ENCODE measurements around the gene GPX3. TPM values are rescaled to one million over a fixed set of nuclear protein-coding genes. Genes with fewer than 3 reads are reported as not detected.
A peak's percentile ranks its signal among the peaks of the same experiment; 100 is the strongest.

GPX3 gene
- total RNA-seq, 1 donor from 2014 or later = 10.9 TPM

DNA sequence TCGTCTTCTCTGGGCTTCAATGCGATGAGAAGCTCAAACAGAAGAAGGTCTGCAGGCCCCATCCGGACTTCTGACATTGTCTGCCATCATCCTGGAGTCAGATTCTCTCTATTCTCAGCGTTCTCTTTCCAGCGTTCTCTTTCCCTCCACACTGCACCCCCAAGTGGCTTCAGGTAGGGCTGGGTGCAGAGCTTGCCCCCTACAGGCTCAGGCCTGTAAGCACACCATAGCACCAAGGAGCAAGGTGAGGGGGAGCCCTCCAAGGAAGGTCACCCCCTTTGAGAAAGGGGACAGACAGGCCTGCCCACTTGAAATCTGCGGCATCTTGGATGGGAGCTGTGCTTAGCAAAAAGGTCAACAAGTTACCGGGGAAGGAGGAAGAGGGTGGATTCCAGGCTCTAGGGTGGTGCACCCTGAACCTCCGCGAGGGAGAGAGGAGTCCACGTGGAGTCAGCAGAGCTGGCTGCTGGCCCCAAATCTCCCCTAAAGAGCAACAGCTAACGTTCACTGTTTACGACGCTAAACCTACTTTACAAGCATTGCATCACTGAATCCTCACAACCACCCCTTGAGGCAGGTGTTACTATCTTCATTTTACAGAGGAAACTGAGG lies 27.5 kb downstream of the GPX3 start:
- TF ChIP-seq, protein P1, sequence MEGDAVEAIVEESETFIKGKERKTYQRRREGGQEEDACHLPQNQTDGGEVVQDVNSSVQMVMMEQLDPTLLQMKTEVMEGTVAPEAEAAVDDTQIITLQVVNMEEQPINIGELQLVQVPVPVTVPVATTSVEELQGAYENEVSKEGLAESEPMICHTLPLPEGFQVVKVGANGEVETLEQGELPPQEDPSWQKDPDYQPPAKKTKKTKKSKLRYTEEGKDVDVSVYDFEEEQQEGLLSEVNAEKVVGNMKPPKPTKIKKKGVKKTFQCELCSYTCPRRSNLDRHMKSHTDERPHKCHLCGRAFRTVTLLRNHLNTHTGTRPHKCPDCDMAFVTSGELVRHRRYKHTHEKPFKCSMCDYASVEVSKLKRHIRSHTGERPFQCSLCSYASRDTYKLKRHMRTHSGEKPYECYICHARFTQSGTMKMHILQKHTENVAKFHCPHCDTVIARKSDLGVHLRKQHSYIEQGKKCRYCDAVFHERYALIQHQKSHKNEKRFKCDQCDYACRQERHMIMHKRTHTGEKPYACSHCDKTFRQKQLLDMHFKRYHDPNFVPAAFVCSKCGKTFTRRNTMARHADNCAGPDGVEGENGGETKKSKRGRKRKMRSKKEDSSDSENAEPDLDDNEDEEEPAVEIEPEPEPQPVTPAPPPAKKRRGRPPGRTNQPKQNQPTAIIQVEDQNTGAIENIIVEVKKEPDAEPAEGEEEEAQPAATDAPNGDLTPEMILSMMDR (conservative IDR thresholded peaks at IDR 0.05; ENCODE audit: low read depth, low read length) = peak; percentile 93
- no peak for DNase-seq (ENCODE audit: low read depth)

DNA sequence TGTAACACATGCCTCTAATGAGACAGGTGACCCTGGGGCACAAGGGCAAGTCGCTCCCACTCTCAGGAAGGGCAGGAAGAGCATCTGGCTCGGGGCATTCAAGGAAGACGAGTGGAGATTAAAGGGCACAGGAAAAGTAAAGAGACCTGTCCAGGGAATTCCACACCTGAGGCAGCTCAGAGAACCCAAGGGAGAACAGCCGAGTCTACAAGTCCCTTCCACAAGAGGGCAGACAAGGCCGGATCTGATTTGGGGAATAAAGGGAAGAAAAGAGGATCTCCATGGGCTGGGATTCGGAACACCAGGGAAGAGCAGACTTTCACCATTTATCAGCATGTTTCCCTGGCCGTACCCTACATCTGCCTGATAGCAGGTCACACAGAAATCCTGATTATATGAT lies 28.1 kb downstream of the GPX3 start:
- TF ChIP-seq, protein P1 (conservative IDR thresholded peaks at IDR 0.05; ENCODE audit: low read depth, low read length) = peak; percentile 59
- no peak overlapping the region for H3K4me3 ChIP-seq (ENCODE audit: low read depth, low read length)
- DNase-seq (ENCODE audit: low read depth) = no peak

More for the DNA sequence above, 27.5 kb downstream of the GPX3 start:
- H3K4me3 ChIP-seq (ENCODE audit: low read depth, low read length) = no peak overlapping the region

DNA sequence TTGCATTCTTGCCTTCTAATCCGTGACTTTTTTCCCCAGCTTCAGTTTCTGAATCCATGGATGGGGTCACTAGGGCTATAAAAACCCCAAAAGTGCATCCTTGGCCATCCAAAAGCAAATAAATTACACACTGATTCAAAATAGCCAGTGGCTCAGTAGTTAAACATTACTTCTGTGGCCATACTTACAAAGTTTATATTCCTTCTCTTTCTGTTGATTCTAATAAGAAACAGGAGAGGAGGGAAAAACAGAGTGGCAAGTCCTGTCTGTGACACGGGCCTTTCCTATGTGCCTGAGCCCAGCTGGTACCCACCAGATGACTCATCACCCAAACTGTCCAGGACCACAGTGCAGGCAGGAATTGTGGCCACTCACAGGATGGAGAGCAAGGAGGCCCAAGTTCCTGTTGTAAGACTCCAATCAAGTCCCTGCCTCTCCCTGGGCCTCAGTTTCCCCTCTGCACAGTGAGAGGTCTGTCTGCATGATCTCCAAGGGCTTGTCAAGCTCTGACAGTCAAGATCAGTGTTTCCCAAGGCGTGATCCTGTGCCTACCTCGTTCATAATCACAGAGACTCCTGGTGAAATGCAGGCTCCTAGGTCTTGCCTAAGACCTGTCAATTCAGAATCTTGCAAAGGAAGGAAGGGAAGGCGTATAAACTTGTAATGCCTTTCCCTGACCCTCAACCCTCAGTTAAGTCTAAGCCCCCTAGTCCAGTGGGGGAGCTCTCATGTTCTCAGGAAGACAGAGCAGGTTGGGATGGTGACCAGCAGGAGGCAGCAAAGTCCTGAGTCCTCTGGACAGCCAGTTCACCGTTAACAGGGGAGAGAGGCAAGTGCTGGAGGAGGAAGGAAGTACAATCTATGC lies 30.9 kb downstream of the GPX3 start:
- TF ChIP-seq, protein P1 (conservative IDR thresholded peaks at IDR 0.05; ENCODE audit: low read depth, low read length) = peak; percentile 93
- no peak for DNase-seq (ENCODE audit: low read depth)
- no peak overlapping the region for H3K4me3 ChIP-seq (ENCODE audit: low read depth, low read length)

DNA sequence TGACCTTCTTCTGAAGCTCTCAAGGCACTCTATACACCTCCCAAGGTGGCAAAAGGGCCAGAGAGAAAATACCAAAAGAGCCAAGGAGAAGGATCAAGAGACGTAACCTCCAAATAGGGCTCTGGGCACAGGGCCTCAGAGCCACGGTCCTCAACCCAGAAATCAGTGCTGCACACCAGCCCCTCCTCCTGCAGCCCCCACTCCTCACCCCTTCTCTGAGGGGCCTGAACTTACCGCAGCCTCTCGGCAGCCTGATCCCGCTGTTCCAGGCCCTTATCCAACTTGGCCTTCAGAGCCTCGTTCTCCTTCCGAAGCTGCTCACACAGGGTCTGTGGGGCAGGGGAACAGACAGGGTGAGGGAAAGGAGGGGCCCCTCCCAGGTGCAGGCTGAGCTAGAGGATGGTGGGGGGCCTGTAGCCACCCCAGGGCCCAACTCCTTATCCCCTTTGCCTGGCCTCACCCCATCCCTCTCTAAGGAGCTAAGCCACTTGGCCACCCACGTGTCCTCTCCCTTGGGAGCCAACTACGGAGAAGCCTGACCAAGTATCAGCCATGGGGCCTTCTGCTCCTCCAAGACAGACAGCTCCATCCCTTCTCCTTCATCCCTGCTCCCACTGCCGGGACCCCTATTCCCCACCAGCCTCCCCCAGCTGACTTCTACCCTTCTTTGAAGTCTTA lies 31.7 kb downstream of the GPX3 start:
- TF ChIP-seq, protein P1 (conservative IDR thresholded peaks at IDR 0.05; ENCODE audit: low read depth, low read length) = no peak
- H3K4me3 ChIP-seq (ENCODE audit: low read depth, low read length) = no peak overlapping the region
- no peak for DNase-seq (ENCODE audit: low read depth)

DNA sequence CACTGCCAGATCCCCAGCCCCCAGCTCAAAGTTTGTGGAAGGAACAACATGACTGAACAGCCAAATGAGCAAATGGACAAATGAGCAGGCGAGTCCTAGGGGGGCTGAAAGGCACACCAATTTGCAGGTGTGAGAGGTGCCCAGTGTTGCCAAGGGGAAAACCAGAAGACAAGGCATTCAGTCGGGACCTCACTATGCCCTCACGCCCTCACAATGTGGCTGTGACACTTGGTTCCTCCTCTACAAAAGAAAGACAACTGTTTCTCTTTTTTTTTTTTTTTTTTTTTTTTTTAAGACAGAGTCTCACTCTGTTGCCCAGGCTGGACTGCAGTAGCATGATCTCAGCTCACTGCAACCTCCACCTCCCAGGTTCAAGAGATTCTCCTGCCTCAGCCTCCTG lies 32.4 kb downstream of the GPX3 start:
- DNase-seq (ENCODE audit: low read depth) = no peak
- TF ChIP-seq, protein P1 (conservative IDR thresholded peaks at IDR 0.05; ENCODE audit: low read depth, low read length) = no peak
- H3K4me3 ChIP-seq (ENCODE audit: low read depth, low read length) = no peak overlapping the region

DNA sequence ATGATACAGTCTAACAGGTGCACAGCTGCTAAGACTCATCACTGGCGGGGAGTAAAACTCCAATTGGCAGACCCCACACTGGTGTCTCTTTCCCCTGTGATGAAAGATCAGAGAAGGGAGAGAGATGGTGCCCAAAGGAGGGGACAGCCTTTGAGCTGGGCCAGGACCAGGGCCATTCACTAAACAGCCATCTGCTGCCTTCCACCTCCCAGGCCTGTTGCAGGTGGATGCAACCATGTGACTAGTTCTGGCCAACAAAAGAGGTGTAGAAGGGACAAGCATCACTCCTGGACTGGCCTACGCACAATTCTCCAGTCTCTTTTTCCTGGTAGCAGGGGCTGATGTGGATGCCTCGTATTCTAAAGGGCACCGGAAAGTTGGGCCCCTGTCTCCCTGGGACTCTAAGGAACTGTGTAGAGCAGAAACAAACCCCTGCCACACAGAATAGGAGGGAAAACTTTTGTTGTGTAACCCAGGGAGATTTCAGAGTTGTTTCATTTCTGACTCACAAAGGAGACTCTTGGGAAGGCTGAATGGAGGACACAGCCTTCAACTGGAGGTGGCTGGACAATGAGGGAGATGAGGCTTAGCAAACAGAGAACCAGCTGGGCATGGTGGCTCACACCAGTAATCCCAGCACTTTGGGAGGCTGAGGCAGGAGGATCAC lies 33.5 kb downstream of the GPX3 start:
- H3K4me3 ChIP-seq (ENCODE audit: low read depth, low read length) = no peak overlapping the region
- TF ChIP-seq, protein P1 (conservative IDR thresholded peaks at IDR 0.05; ENCODE audit: low read depth, low read length) = no peak
- no peak for DNase-seq (ENCODE audit: low read depth)

Measured in epithelial cell of proximal tubule (primary cell).